Measurements from ENCODE around the gene CCDC93. TPM values are rescaled to one million over a fixed set of nuclear protein-coding genes. Genes with fewer than 3 reads are reported as not detected.
A peak's percentile ranks its signal among the peaks of the same experiment; 100 is the strongest.

The CCDC93 gene
- total and polyA plus RNA-seq, 2 of the 4 experiments (the other 2 are of a cell fraction): 8.1 to 17.2 TPM

GRCh38 chr2:118048401-118048800 is 34.5 kb upstream of the CCDC93 start:
- DNase-seq: peak; percentile 4

More at GRCh38 chr2:118048401-118048800, 34.5 kb upstream of the CCDC93 start:
- in situ Hi-C loops (cut with MboI; ENCODE audit: low sequenced_read_pairs) (loop anchor here (25.0 kb wide), 1 partner anchor 814 kb away; no protein-coding TSS in a partner anchor), dilution Hi-C loops (cut with HindIII; ENCODE audit: low sequenced_read_pairs, unreplicated experiment) (no loop called here), intact Hi-C loops (cut with micrococcal nuclease) (loop anchor here (5.0 kb wide), 1 partner anchor 154 kb away; no protein-coding TSS in a partner anchor)
- H3K4me2 ChIP-seq (ENCODE audit: low read depth, low read length): no peak overlapping the region
- TF ChIP-seq RCOR1 (IDR thresholded peaks at IDR 0.05; ENCODE audit: insufficient replicate concordance, low read length) (no peak), FOS (IDR thresholded peaks at IDR 0.05; ENCODE audit: low read depth, low read length) (no peak), CEBPB (IDR thresholded peaks at IDR 0.05; ENCODE audit: low read depth, low read length) (no peak), CTCF (conservative IDR thresholded peaks at IDR 0.05; ENCODE audit: low read depth, low read length) (no peak), RAD21 (IDR thresholded peaks at IDR 0.05; ENCODE audit: low read length) (no peak), MXI1 (IDR thresholded peaks at IDR 0.05; ENCODE audit: borderline replicate concordance, low read depth, low read length) (no peak), CHD1 (IDR thresholded peaks at IDR 0.05; ENCODE audit: low read depth, low read length) (no peak), BHLHE40 (IDR thresholded peaks at IDR 0.05; ENCODE audit: low read depth, low read length) (no peak), RFX5 (IDR thresholded peaks at IDR 0.05; ENCODE audit: low read depth, low read length) (no peak)
- H3K27me3 ChIP-seq (ENCODE audit: control insufficient read depth, insufficient read depth, low read length): peaks cover 26% of the 10 kb centered on the region
- no peak overlapping the region for H2AFZ ChIP-seq (replicated peaks; ENCODE audit: low read length, poor library complexity)
- H3K14ac ChIP-seq (replicated peaks; ENCODE audit: low read depth, low read length): no peak overlapping the region
- WGBS, 2 experiments (ENCODE audit: extremely low coverage in 2 of 2, insufficient read length in 1 of 2): no CpG with 5 or more reads among the region's 3 CpGs
- no peak overlapping the region for H3K4ac ChIP-seq (ENCODE audit: low read depth, low read length)
- ChIA-PET CTCF (interaction anchor here (2.9 kb wide), 1 partner anchor 16 kb away, joined by 11 read pairs; no protein-coding TSS in a partner anchor), POLR2A (ENCODE audit: unreplicated experiment) (no interaction called here)
- no peak overlapping the region for H2AK5ac ChIP-seq (ENCODE audit: low read depth, low read length)
- BruUV-seq (replicated peaks): no TSS peak
- H3K27ac ChIP-seq (ENCODE audit: insufficient read depth, low read length): no peak overlapping the region
- no peak overlapping the region for H2AK9ac ChIP-seq (replicated peaks; ENCODE audit: low read depth, low read length, poor library complexity)
- no peak overlapping the region for H3K56ac ChIP-seq (ENCODE audit: extremely low read depth, insufficient read depth, low read length)
- H4K20me1 ChIP-seq (ENCODE audit: insufficient read depth, low read length): no peaks in the 10 kb centered on the region
- H4K5ac ChIP-seq (ENCODE audit: low read depth, low read length): no peak overlapping the region
- H3K9me1 ChIP-seq (ENCODE audit: insufficient read depth, low read length): no peaks in the 10 kb centered on the region
- no peaks in the 10 kb centered on the region for H3K9me3 ChIP-seq (ENCODE audit: control insufficient read depth, insufficient read depth, low read length)
- H2BK120ac ChIP-seq (ENCODE audit: low read depth, low read length): no peak overlapping the region
- H3K23ac ChIP-seq (ENCODE audit: low read depth, low read length): no peak overlapping the region
- H2BK15ac ChIP-seq (ENCODE audit: low read depth, low read length): no peak overlapping the region
- H3K4me1 ChIP-seq (ENCODE audit: control insufficient read depth, insufficient read depth, low read length): no peaks in the 10 kb centered on the region
- no peak overlapping the region for H3K18ac ChIP-seq (ENCODE audit: low read depth, low read length)
- no peak overlapping the region for H2BK5ac ChIP-seq (ENCODE audit: low read depth, low read length, poor library complexity, severe bottlenecking)
- no peaks in the 10 kb centered on the region for H3K36me3 ChIP-seq (ENCODE audit: control insufficient read depth, insufficient read depth, low read length)
- H3K4me3 ChIP-seq (ENCODE audit: insufficient read depth, low read depth, low read length): no peak overlapping the region
- H4K8ac ChIP-seq (ENCODE audit: low read depth in 2 of 2, low read length in 2 of 2): no peak overlapping the region
- no peaks in the 10 kb centered on the region for H3K79me1 ChIP-seq (ENCODE audit: low read depth in 1 of 2, low read length in 2 of 2)
- no peak overlapping the region for H2BK20ac ChIP-seq (ENCODE audit: low read depth, low read length)
- no peak overlapping the region for H4K91ac ChIP-seq (ENCODE audit: insufficient read depth, low read depth, low read length)
- H3K9ac ChIP-seq (ENCODE audit: low read depth, low read length): no peak overlapping the region
- ATAC-seq (ENCODE audit: low read depth): no peak

Data from IMR-90 (cell line).